Keratinocyte (primary cell): Measurements from ENCODE around the gene PXDC1.

Source experiments
- EZH2 ChIP-seq: IDR thresholded peaks from one replicate; pipeline ENCODE4 v1.6.1; 2012; ENCODE audit warnings: inconsistent platforms, mild to moderate bottlenecking, low read length, moderate library complexity
- TF ChIP-seq, protein P1 (sequence below), 3 experiments: IDR thresholded peaks in 1 of 3; conservative IDR thresholded peaks in 1 of 3; optimal IDR thresholded peaks in 1 of 3; 2 replicates in 2 of 3; 3 replicates in 1 of 3; pipeline versions ENCODE3 to v1.5.1; 2011; ENCODE audit warnings: low read length in 3 of 3, mild to moderate bottlenecking in 3 of 3, moderate library complexity in 2 of 3, control low read depth in 1 of 3, inconsistent platforms in 1 of 3; ENCODE audit not compliant: insufficient read depth in 2 of 3; ENCODE audit errors: extremely low read depth in 1 of 3

DNA sequence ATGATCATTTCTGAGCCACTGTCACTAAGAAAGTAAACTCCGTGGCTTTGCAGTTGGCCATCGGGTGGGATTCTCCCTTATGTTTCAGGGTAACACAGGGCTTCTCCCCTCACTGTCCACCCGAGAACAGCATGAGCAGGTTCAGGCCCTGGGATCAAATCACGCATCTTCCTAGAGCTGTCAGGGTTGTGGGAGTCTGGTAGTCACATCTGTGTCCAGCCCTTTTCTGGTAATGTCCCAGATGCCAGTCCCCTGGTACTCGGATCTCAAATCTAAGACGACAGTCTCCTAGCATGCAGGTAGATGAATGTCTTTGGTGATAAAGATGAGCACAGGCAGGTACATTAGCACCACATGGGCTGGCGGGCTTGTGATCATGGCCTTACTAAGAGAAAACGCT lies 4.8 kb downstream of the PXDC1 start:
- TF ChIP-seq, protein P1, sequence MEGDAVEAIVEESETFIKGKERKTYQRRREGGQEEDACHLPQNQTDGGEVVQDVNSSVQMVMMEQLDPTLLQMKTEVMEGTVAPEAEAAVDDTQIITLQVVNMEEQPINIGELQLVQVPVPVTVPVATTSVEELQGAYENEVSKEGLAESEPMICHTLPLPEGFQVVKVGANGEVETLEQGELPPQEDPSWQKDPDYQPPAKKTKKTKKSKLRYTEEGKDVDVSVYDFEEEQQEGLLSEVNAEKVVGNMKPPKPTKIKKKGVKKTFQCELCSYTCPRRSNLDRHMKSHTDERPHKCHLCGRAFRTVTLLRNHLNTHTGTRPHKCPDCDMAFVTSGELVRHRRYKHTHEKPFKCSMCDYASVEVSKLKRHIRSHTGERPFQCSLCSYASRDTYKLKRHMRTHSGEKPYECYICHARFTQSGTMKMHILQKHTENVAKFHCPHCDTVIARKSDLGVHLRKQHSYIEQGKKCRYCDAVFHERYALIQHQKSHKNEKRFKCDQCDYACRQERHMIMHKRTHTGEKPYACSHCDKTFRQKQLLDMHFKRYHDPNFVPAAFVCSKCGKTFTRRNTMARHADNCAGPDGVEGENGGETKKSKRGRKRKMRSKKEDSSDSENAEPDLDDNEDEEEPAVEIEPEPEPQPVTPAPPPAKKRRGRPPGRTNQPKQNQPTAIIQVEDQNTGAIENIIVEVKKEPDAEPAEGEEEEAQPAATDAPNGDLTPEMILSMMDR (optimal IDR thresholded peaks at IDR 0.05 in 1 of 3, IDR thresholded peaks at IDR 0.05 in 1 of 3, conservative IDR thresholded peaks at IDR 0.05 in 1 of 3; ENCODE audit: extremely low read depth in 1 of 3, insufficient read depth in 2 of 3, low read length in 3 of 3), result no peak
- no peak for TF ChIP-seq EZH2
